Liver (tissue), 9 donors: ENCODE results near the gene SFXN5. TPM values are rescaled to one million over a fixed set of nuclear protein-coding genes. Genes with fewer than 3 reads are reported as not detected.

Source experiments
- DNase-seq: peaks from one replicate; pipeline ENCODE4 v3.0.0-alpha.2; 2017; ENCODE audit warnings: low spot score
- H3K27ac ChIP-seq, 2 donors: one replicate each; pipeline ENCODE4 v1.7.0; 2013; ENCODE audit warnings: inconsistent platforms in 2 of 2, low read length in 2 of 2, control low read depth in 1 of 2, low read depth in 1 of 2, mild to moderate bottlenecking in 1 of 2
- H3K27me3 ChIP-seq, 4 donors: one replicate each; pipeline versions ENCODE4 v1.6.1 to v1.7.0; 2013; ENCODE audit warnings: low read length in 3 of 4, inconsistent platforms in 1 of 4, mild to moderate bottlenecking in 1 of 4, moderate library complexity in 1 of 4; ENCODE audit not compliant: control insufficient read depth in 4 of 4, insufficient read depth in 4 of 4
- H3K36me3 ChIP-seq, 4 donors: one replicate each; pipeline versions ENCODE4 v1.6.1 to v1.7.0; 2013; ENCODE audit warnings: low read length in 3 of 4, mild to moderate bottlenecking in 3 of 4, low read depth in 1 of 4, moderate library complexity in 1 of 4; ENCODE audit not compliant: control insufficient read depth in 4 of 4, insufficient read depth in 3 of 4
- H3K4me1 ChIP-seq, 4 donors: one replicate each; pipeline versions ENCODE4 v1.6.1 to v1.7.0; 2013; ENCODE audit warnings: low read length in 3 of 4, mild to moderate bottlenecking in 3 of 4, moderate library complexity in 1 of 4; ENCODE audit not compliant: control insufficient read depth in 4 of 4, insufficient read depth in 4 of 4
- H3K4me3 ChIP-seq, 3 donors: one replicate each; pipeline versions ENCODE4 v1.6.1 to v1.7.0; 2013; ENCODE audit warnings: low read length in 3 of 3, control low read depth in 1 of 3, low read depth in 1 of 3, mild to moderate bottlenecking in 1 of 3
- H3K9ac ChIP-seq, 2 donors: one replicate each; pipeline ENCODE4 v1.7.0; 2013; ENCODE audit warnings: low read length in 2 of 2, mild to moderate bottlenecking in 2 of 2, moderate library complexity in 2 of 2, control low read depth in 1 of 2, low read depth in 1 of 2
- H3K9me3 ChIP-seq, 4 donors: one replicate each; pipeline versions ENCODE4 v1.6.1 to v1.7.0; 2013; ENCODE audit warnings: low read length in 3 of 4; ENCODE audit not compliant: control insufficient read depth in 4 of 4
- EGR1 ChIP-seq, 2 donors: IDR thresholded peaks; 2 replicates each; pipeline ENCODE4 v1.6.1; 2016 to 2018; ENCODE audit warnings: antibody characterized with exemption in 2 of 2, low read depth in 2 of 2
- FOXA1 ChIP-seq: IDR thresholded peaks from 2 replicates; pipeline ENCODE4 v1.6.1; 2016; ENCODE audit warnings: antibody characterized with exemption
- FOXA2 ChIP-seq: IDR thresholded peaks from 2 replicates; pipeline ENCODE4 v1.6.1; 2016; ENCODE audit warnings: antibody characterized with exemption
- GABPA ChIP-seq, 2 donors: IDR thresholded peaks in 1 of 2; conservative IDR thresholded peaks in 1 of 2; 2 replicates each; pipeline ENCODE4 v1.6.1; 2016; ENCODE audit warnings: antibody characterized with exemption in 2 of 2, mild to moderate bottlenecking in 1 of 2, moderate library complexity in 1 of 2
- HNF4A ChIP-seq, 2 donors: conservative IDR thresholded peaks; 2 replicates each; pipeline ENCODE4 v1.6.1; 2016; ENCODE audit warnings: antibody characterized with exemption in 2 of 2, mild to moderate bottlenecking in 2 of 2
- JUND ChIP-seq, 2 donors: IDR thresholded peaks; 2 replicates each; pipeline ENCODE4 v1.6.1; 2016; ENCODE audit warnings: antibody characterized with exemption in 2 of 2
- MAX ChIP-seq: IDR thresholded peaks from 2 replicates; pipeline ENCODE4 v1.6.1; 2016; ENCODE audit warnings: antibody characterized with exemption
- NR2F2 ChIP-seq: IDR thresholded peaks from 2 replicates; pipeline ENCODE4 v1.6.1; 2016; ENCODE audit warnings: antibody characterized with exemption
- RAD21 ChIP-seq, 2 donors: IDR thresholded peaks; 2 replicates each; pipeline ENCODE4 v1.6.1; 2016; ENCODE audit warnings: antibody characterized with exemption in 2 of 2, mild to moderate bottlenecking in 2 of 2
- REST ChIP-seq: IDR thresholded peaks from 2 replicates; pipeline ENCODE4 v1.6.1; 2016; ENCODE audit warnings: antibody characterized with exemption, mild to moderate bottlenecking
- RXRA ChIP-seq, 2 donors: IDR thresholded peaks; 2 replicates each; pipeline ENCODE4 v1.6.1; 2017 to 2018; ENCODE audit warnings: antibody characterized with exemption in 2 of 2, mild to moderate bottlenecking in 1 of 2
- SP1 ChIP-seq: IDR thresholded peaks from 2 replicates; pipeline ENCODE4 v1.6.1; 2018; ENCODE audit warnings: antibody characterized with exemption, mild to moderate bottlenecking
- TAF1 ChIP-seq: conservative IDR thresholded peaks from 2 replicates; pipeline ENCODE4 v1.6.1; 2016; ENCODE audit warnings: antibody characterized with exemption, mild to moderate bottlenecking
- YY1 ChIP-seq: IDR thresholded peaks from 2 replicates; pipeline ENCODE4 v1.6.1; 2016; ENCODE audit warnings: antibody characterized with exemption, mild to moderate bottlenecking
- WGBS: extraction: QIAGEN DNeasy Blood & Tissue Kit; methylation state at CpG from one replicate; pipeline ENCODE4 v1.1.7; 2013; 5-methylcytosine and 5-hydroxymethylcytosine counted together
- polyA plus RNA-seq, 2 donors: library from polyadenylated mRNA; stranded (reverse) in 1 of 2; unstranded in 1 of 2; fragments of 200-250 nt in 1 of 2; fragments of >200 nt in 1 of 2; fragmentation: Nextera tagmentation in 1 of 2; extraction: Ambion mirVana in 1 of 2; gene quantifications; one replicate each; pipeline versions ENCODE4 v1.2.1 to v1.2.3, GENCODE V29; 2013 to 2015
- total RNA-seq, 2 donors: library from RNA; depleted of rRNA; stranded (reverse); fragments of >200 nt; gene quantifications; one replicate each; pipeline ENCODE4 v1.2.3, GENCODE V29; 2014
- TF ChIP-seq, protein P1 (sequence below): IDR thresholded peaks from 2 replicates; pipeline ENCODE4 v1.6.1; 2016; ENCODE audit warnings: antibody characterized with exemption
- TF ChIP-seq, protein P2 (sequence below): IDR thresholded peaks from 2 replicates; pipeline ENCODE4 v1.6.1; 2016; ENCODE audit warnings: antibody characterized with exemption
- TF ChIP-seq, protein P3 (sequence below): fragments of 150-350 bp; IDR thresholded peaks from 2 replicates; pipeline ENCODE4 v1.5.1; 2017; ENCODE audit warnings: improper control_type of control experiment, low read depth, low read length; ENCODE audit not compliant: missing input control
- donor health status: healthy.
- donor health status: healthy.
- donor health status: healthy.
- donor health status: healthy.
- donor health status: healthy.

Gene SFXN5
- total and polyA plus RNA-seq, 4 donors, result 23.3 to 58.2 (median 29.5) TPM

DNA sequence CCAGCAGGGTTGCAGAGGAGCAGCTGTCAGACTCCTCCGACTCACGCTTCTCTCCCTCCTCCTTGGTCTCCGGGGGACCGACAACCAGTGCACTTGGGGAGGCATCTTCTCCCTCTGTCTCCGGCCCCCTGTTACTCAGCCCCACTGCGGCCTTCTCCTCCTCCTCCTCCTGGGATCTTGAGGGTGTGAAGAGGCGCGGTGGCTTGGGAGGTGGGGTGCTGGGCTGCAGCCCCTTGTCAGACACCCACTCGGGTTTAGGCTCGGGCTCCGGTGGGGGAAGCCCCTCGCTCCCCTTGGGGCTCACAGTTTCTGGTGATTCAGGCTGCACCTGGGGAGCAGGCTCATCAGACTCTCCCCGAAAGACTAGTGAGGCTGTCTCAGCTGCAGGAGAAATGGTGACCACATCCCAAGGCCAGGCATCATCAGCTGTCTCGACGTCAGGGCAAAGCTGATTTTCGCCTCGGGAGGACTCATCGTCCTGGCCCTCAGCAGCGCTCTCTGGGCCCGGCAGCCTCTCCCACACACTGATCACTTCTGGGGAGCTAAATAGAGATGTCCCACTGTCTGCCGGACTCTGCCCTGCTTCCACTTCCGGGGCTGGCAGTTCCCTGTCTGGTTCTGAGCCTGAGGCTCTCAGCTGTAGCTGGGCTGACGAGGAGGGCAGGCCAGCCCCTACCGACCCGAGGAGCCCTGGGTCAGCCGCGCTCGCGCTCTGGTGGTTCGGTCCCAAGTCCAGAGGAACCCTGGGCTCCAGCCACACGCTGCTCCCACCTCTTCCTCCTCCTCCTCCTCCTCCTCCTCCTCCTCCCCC lies 9.0 kb upstream of the SFXN5 start (continued):
- no peak for TF ChIP-seq NR2F2

GRCh38 chr2:73079636-73080035 lies 8.1 kb upstream of the SFXN5 start:
- Histone ChIP-seq H3K9me3 (no peaks in the 10 kb centered on the region), H3K9ac (no peak overlapping the region), H3K27me3 (no peaks in the 10 kb centered on the region), H3K36me3 (peaks cover 0 to 1% (median 0%) of the 10 kb centered on the region in 4 donors), H3K27ac (no peak overlapping the region), H3K4me1 (peaks cover 0 to 7% (median 2%) of the 10 kb centered on the region in 4 donors), H3K4me3 (no peak overlapping the region)
- 93% methylated on average over 9 of the region's 9 CpGs for WGBS
- TF ChIP-seq, protein P1, sequence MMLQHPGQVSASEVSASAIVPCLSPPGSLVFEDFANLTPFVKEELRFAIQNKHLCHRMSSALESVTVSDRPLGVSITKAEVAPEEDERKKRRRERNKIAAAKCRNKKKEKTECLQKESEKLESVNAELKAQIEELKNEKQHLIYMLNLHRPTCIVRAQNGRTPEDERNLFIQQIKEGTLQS, result no peak
- no peak for TF ChIP-seq FOXA2
- no peak for TF ChIP-seq HNF4A (conservative IDR thresholded peaks at IDR 0.05)
- TF ChIP-seq RAD21 (IDR thresholded peaks at IDR 0.05), result no peak
- TF ChIP-seq JUND (IDR thresholded peaks at IDR 0.05), result no peak
- TF ChIP-seq EGR1 (IDR thresholded peaks at IDR 0.05; ENCODE audit: low read depth in 2 of 2), result no peak
- no peak for TF ChIP-seq RXRA (IDR thresholded peaks at IDR 0.05)
- no peak for TF ChIP-seq REST
- TF ChIP-seq, protein P2, sequence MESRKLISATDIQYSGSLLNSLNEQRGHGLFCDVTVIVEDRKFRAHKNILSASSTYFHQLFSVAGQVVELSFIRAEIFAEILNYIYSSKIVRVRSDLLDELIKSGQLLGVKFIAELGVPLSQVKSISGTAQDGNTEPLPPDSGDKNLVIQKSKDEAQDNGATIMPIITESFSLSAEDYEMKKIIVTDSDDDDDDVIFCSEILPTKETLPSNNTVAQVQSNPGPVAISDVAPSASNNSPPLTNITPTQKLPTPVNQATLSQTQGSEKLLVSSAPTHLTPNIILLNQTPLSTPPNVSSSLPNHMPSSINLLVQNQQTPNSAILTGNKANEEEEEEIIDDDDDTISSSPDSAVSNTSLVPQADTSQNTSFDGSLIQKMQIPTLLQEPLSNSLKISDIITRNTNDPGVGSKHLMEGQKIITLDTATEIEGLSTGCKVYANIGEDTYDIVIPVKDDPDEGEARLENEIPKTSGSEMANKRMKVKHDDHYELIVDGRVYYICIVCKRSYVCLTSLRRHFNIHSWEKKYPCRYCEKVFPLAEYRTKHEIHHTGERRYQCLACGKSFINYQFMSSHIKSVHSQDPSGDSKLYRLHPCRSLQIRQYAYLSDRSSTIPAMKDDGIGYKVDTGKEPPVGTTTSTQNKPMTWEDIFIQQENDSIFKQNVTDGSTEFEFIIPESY, result no peak
- TF ChIP-seq SP1, result no peak
- no peak for TF ChIP-seq MAX
- TF ChIP-seq NR2F2, result no peak
- TF ChIP-seq, protein P3, sequence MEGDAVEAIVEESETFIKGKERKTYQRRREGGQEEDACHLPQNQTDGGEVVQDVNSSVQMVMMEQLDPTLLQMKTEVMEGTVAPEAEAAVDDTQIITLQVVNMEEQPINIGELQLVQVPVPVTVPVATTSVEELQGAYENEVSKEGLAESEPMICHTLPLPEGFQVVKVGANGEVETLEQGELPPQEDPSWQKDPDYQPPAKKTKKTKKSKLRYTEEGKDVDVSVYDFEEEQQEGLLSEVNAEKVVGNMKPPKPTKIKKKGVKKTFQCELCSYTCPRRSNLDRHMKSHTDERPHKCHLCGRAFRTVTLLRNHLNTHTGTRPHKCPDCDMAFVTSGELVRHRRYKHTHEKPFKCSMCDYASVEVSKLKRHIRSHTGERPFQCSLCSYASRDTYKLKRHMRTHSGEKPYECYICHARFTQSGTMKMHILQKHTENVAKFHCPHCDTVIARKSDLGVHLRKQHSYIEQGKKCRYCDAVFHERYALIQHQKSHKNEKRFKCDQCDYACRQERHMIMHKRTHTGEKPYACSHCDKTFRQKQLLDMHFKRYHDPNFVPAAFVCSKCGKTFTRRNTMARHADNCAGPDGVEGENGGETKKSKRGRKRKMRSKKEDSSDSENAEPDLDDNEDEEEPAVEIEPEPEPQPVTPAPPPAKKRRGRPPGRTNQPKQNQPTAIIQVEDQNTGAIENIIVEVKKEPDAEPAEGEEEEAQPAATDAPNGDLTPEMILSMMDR, result no peak
- no peak for TF ChIP-seq YY1
- no peak for TF ChIP-seq TAF1
- no peak for TF ChIP-seq GABPA (IDR thresholded peaks at IDR 0.05 in 1 of 2, conservative IDR thresholded peaks at IDR 0.05 in 1 of 2)
- TF ChIP-seq FOXA1, result no peak
- DNase-seq, result no peak
